ENCODE measurements around the gene NLRP3.
"Not testable (repeated sequence)": the region's sequence is repeated elsewhere in the genome, so short reads cannot be mapped to it uniquely, and the experiment has no call there.

The NLRP3 gene

GRCh38 chr1:247415423-247416361, at the start of gene NLRP3:
TSS of gene NLRP3 (plus strand) at chr1:247416173. CDS start at chr1:247418801, 2,628 bp downstream.
- no peak for DNase-seq (ENCODE audit: low read depth in 2 of 2)

- DNase-seq (ENCODE audit: low read depth in 2 of 2), result not testable (repeated sequence)
These were observed 49.6 kb upstream of the NLRP3 start for GRCh38 chr1:247366345-247366744.

- no peak for DNase-seq (ENCODE audit: low read depth in 2 of 2)
These were observed 48.9 kb upstream of the NLRP3 start for GRCh38 chr1:247366926-247367645.

- DNase-seq (ENCODE audit: low read depth in 2 of 2), result no peak
These were observed 48.1 kb upstream of the NLRP3 start for GRCh38 chr1:247367786-247368422.

GRCh38 chr1:247368490-247369145, 47.4 kb upstream of the NLRP3 start:
- DNase-seq (ENCODE audit: low read depth in 2 of 2), result no peak

GRCh38 chr1:247370786-247371732, 44.9 kb upstream of the NLRP3 start:
- no peak for DNase-seq (ENCODE audit: low read depth in 2 of 2)

- no peak for DNase-seq (ENCODE audit: low read depth in 2 of 2)
These were observed 44.1 kb upstream of the NLRP3 start for GRCh38 chr1:247371801-247372259.

- peak; percentile 39 to 52 for DNase-seq (ENCODE audit: low read depth in 2 of 2)
These were observed 42.2 kb upstream of the NLRP3 start for GRCh38 chr1:247373721-247374141.

GRCh38 chr1:247374651-247375334, 41.2 kb upstream of the NLRP3 start:
- DNase-seq (ENCODE audit: low read depth in 2 of 2), result not testable (repeated sequence)

GRCh38 chr1:247375747-247376146, 40.2 kb upstream of the NLRP3 start:
- no peak for DNase-seq (ENCODE audit: low read depth in 2 of 2)

- DNase-seq (ENCODE audit: low read depth in 2 of 2), result no peak
These were observed 39.3 kb upstream of the NLRP3 start for GRCh38 chr1:247376659-247377058.

GRCh38 chr1:247377656-247378055, 38.3 kb upstream of the NLRP3 start:
- DNase-seq (ENCODE audit: low read depth in 2 of 2), result not testable (repeated sequence)

GRCh38 chr1:247378334-247379073, 37.5 kb upstream of the NLRP3 start:
- no peak for DNase-seq (ENCODE audit: low read depth in 2 of 2)

GRCh38 chr1:247385283-247385682, 30.7 kb upstream of the NLRP3 start:
- no peak for DNase-seq (ENCODE audit: low read depth in 2 of 2)

- DNase-seq (ENCODE audit: low read depth in 2 of 2), result no peak
These were observed 29.8 kb upstream of the NLRP3 start for GRCh38 chr1:247386217-247386616.

GRCh38 chr1:247386687-247387086, 29.3 kb upstream of the NLRP3 start:
- no peak for DNase-seq (ENCODE audit: low read depth in 2 of 2)

GRCh38 chr1:247387096-247387495, 28.9 kb upstream of the NLRP3 start:
- DNase-seq (ENCODE audit: low read depth in 2 of 2), result no peak

- DNase-seq (ENCODE audit: low read depth in 2 of 2), result no peak
These were observed 28.4 kb upstream of the NLRP3 start for GRCh38 chr1:247387565-247387964.

Measured in stimulated activated CD4-positive, alpha-beta T cell treated with anti-CD3 and anti-CD28 coated beads, Interleukin-1b, Interleukin-23, amount 100 ng/mL, for 4 hours (primary cell).